NB4 (cell line): Measurements from ENCODE around the gene SPAAR.
A peak's percentile ranks its signal among the peaks of the same experiment; 100 is the strongest.
"Not testable (repeated sequence)": the region's sequence is repeated elsewhere in the genome, so short reads cannot be mapped to it uniquely, and the experiment has no call there.

Experiments
- DNase-seq: peaks from one replicate; pipeline ENCODE4 v3.0.0; 2010; ENCODE audit warnings: low read depth
- H3K4me3 ChIP-seq: one replicate; pipeline ENCODE4 v1.5.1; 2011; ENCODE audit warnings: mild to moderate bottlenecking, low read depth, low read length, moderate library complexity
- CTCF ChIP-seq: IDR thresholded peaks from one replicate; pipeline ENCODE4 v1.5.1; 2012; ENCODE audit warnings: low read depth, low read length
- MAX ChIP-seq: IDR thresholded peaks from 2 replicates; pipeline ENCODE4 v1.6.1; 2011; ENCODE audit warnings: low read depth, low read length
- MYC ChIP-seq: IDR thresholded peaks from 2 replicates; pipeline ENCODE4 v1.6.1; 2011; ENCODE audit warnings: low read depth, low read length
- POLR2A ChIP-seq: IDR thresholded peaks from 2 replicates; pipeline ENCODE4 v1.6.1; 2011; ENCODE audit warnings: mild to moderate bottlenecking; ENCODE audit not compliant: insufficient read length; ENCODE audit errors: extremely low read depth

Gene SPAAR

GRCh38 chr9:35908504-35909125 is 675 bp upstream of the SPAAR start:
- no peak overlapping the region for H3K4me3 ChIP-seq

GRCh38 chr9:35909687-35910612 is 660 bp downstream of the SPAAR start:
- TF ChIP-seq MYC, result no peak
- no peak for TF ChIP-seq MAX
- TF ChIP-seq CTCF, result no peak
- no peak for TF ChIP-seq POLR2A
- DNase-seq, result no peak
- H3K4me3 ChIP-seq, result no peak overlapping the region

More at GRCh38 chr9:35908504-35909125, 675 bp upstream of the SPAAR start:
- TF ChIP-seq POLR2A (no peak), MAX (no peak), MYC (no peak), CTCF (no peak)
- DNase-seq, result no peak

GRCh38 chr9:35910613-35911359 is 1.5 kb downstream of the SPAAR start:
- H3K4me3 ChIP-seq, result no peak overlapping the region
- DNase-seq, result peak; percentile 39
- TF ChIP-seq POLR2A (no peak), MYC (no peak), CTCF (peak; percentile 39), MAX (no peak)

- no peak for DNase-seq
- TF ChIP-seq POLR2A (no peak), MAX (no peak), CTCF (no peak), MYC (no peak)
- H3K4me3 ChIP-seq, result no peak overlapping the region
Observed at GRCh38 chr9:35911690-35912089, 2.4 kb downstream of the SPAAR start.

GRCh38 chr9:35912791-35913400 is 3.6 kb downstream of the SPAAR start:
- H3K4me3 ChIP-seq, result no peak overlapping the region
- DNase-seq, result no peak
- TF ChIP-seq MAX (no peak), CTCF (no peak), MYC (no peak), POLR2A (no peak)

GRCh38 chr9:35913429-35913828 is 4.1 kb downstream of the SPAAR start:
- not testable (repeated sequence) for H3K4me3 ChIP-seq, DNase-seq
